ENCODE measurements around the gene HSF2BP.
"Not testable (repeated sequence)": the region's sequence is repeated elsewhere in the genome, so short reads cannot be mapped to it uniquely, and the experiment has no call there.

Gene HSF2BP

DNA sequence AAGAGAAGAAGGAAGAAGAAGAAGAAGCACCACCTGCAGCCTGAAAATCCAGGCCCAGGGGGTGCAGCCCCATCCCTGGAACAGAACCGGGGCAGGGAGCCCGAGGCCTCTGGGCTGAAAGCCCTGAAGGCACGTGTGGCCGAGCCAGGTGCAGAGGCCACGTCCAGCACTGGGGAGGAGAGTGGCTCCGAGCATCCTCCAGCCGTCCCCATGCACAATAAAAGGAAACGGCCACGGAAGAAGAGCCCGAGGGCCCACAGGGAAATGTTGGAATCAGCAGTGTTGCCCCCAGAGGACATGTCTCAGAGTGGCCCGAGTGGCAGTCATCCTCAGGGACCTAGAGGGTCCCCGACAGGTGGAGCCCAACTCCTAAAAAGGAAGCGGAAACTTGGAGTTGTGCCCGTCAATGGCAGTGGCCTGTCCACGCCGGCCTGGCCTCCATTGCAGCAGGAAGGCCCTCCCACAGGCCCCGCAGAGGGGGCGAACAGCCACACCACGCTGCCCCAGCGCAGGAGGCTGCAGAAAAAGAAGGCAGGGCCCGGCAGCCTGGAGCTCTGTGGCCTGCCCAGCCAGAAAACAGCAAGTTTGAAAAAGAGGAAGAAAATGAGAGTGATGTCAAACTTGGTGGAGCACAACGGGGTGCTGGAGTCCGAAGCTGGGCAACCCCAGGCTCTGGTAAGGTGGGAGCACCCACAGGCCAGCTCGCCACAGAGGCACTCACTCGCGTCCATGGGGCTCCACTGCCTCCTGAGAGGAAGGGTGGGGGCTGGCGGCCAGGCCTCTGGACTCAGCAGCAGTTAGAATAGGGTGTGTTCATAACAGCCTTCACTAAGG, 28.5 kb upstream of the HSF2BP start:
- DNase-seq: no peak

DNA sequence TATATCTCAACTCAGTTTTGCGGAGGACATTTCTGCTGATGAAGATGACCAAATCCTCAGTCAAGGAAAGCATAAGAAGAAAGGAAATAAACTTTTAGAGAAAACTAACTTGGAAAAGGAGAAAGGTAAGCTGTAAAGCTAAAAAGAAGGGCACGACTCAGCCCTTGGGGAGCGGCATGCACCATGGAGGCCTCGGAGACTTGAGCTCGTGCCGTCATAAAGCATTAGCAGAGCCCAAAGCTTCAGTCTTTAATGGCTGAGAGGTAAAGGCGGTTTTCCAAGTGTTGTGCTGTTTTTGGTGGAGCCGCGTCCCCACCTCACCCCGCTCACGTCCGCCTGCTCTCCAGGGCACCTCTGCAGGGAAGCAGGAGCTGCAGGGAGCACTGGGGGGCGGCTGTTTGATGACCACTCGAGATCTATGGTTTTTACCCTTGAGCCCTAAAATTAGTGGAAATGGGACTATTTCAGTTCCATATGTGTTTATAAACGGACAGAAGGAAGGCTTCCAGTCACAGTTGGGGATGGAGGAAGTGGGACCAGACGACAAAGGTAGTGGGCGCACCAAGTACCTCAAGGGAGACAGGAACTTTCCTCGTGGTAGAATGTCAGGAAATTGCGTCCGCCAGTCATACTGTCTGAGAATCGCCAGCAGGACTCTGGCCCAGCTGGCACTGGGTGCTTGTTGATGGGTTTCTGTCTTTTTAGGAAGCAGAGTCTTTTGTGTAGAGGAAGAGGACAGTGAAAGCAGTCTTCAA, 27.7 kb upstream of the HSF2BP start:
- DNase-seq: no peak

DNA sequence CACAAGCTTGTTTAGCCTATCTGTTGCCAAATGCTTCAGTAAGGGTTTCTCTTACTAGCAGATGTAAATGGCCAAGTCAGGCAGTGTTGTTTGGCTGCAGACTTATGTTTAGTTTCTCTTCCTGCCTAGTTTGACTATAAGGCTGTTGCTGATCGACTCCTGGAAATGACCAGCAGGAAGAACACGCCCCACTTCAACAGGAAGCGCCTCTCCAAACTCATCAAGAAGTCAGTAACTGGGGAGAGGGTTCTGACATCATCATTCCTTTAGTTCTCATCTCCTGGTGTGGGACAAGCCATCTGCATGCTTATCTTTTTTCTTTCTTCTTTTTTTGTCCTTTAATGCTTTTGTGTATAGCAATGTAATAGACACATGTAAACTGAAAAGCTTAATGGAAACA, 25.1 kb upstream of the HSF2BP start:
- DNase-seq: no peak

DNA sequence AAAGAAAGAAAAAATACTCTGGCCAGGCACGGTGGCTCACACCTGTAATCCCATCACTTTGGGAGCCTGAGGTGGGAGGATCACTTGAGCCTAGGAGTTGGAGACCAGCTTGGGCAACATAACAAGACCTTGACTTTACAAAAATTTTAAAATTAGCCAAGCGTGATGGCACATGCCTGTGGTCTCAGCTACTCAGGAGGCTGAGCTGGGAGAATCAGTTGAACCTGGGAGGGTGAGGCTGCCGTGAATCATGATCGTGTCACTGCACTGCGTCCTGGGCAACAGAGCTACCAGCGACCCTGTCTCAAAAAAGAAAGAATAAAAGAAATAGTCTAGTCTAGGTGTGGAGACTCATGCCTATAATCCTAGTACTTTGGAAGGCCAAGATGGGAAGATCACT, 22.4 kb upstream of the HSF2BP start:
- no peak for DNase-seq

DNA sequence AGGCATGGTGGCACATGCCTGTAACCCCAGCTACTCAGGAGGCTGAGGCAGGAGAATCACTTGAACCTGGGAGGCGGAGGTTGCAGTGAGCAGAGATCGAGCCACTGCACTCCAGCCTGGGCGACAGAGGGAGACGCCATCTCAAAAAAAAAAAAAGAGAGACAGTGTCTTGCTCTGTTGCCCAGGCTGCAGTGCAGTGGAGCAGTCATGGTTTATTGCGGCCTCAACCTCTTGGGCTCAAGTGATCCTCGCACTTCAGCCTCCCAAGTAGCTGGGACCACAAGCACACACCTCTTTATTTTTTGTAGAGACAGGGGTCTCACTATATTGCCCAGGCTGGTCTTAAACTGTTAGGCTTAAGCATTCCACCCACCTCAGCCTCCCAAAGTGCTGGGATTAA, 21.1 kb upstream of the HSF2BP start:
- DNase-seq: not testable (repeated sequence)

DNA sequence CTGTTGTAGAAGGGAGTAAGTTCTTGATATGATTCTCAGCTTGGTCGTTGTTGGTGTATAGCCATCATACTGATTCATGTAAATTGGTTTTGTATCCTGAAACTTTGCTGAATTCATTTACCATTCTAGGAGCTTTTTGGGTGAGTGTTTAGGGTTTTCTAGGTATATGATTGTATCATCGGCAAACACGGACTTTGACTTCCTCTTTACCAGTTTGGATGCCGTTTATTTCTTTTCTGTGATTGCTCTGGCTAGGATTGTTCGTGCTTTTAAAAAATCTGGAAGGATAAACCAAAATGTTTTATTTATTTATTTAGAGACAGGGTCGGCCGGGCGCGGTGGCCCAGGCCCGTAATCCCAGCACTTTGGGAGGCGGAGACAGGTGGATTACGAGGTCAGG, 20.7 kb upstream of the HSF2BP start:
- DNase-seq: no peak

DNA sequence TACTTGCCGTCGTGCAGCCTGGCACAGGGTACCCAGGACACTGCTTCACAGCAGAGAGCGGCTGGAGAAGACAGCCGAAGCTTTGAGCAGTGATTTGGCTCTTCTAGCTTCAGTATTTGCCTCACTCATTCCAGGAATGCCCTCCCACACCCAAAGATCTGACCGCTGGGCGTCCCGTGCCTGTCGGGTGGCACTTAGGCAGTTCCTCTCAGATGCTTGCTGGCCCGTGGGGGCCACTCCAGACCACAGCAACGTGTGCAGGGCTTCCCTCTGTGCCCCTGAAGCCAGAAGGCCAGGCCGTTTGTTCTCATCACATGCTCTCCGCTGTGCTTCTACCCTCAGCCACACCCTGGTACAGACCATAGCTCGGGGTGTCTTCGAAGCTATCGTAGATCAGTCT, 17.1 kb upstream of the HSF2BP start:
- DNase-seq: no peak

DNA sequence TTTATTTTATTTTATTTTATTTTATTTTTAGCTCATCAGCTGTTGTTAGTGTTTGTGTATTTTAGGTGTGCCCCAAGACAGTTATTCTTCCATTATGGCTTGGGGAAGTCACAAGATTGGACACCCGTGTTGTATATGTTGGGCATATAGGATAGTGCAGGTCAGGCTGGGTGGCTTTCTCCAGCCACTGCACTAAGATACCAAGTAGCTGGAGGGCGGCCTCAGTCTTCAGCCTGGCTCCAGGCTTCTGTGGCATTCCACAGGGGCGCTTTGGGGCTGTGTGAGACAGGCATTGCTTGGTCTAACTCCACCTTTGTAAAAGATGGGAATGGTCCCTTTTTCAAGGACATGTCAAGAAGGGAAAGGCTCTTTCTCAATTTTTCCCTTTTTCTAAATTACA, 16.6 kb upstream of the HSF2BP start:
- no peak for DNase-seq

DNA sequence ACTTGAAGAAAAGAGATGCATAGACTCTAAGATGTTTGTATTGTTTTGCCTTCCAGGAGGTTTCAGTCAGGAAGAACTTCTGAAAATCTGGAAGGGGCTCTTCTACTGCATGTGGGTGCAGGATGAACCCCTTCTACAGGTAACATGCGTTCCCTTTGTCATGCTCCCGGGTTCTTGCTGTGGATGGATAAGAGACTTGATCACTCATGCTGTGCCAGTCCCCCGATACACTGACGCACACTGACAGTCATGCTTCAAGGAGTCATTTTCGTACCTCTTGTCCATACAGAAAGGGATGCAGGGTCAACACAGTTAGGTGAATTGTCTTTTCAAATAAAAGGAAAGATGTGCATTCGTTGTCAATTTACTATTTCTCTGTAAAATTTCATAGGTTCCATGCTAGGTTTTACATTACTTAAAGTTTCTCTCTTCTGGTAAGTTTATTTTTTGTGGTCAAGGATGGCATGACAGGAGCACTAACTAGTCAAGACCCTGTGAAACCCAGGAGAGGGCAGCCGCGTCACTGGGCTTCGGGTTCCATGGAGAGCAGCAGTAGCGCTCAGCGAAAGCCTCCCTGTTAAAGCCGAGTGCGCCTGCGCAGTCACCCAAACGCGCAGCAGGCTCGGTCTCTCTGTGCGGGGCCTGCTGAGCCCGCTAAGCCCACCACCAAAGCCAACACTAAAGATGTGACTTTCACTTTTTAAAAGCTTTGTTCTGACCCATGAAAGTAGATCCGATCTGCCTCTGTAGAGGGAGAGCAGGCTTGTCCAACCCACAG, 10.7 kb upstream of the HSF2BP start:
- no peak for DNase-seq

DNA sequence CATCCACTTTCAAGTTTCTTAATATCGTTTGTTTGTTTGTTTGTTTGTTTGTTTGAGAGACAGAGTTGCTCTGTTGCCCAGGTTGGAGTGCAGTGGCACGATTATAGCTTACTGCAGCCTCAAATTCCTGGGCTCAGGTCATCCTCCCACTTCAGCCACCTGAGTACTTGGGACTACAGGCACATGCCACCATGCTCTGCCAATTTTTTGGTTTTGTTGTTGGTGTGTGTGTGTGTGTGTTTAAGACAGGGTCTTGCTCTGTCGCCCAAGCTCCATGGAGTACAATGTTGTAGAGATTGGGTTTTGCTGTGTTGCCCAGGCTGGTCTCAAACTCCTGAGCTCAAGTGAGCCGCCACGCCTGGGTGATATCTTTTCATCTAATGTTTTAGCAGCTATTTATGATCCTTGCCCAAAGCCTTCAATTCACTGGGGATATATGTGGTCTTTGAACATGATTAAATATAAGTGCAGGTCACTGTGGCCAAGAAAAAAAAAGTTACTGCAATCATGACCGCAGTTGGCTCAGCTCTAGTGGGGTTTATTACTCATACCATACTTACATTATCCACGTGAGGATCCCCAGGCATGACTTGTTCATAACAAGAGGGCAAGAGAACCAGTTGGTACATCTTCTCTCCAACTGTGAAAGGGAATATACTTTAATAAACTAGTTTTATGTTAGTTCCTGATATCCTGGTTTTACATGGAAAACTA, 8.1 kb upstream of the HSF2BP start:
- DNase-seq: no peak

DNA sequence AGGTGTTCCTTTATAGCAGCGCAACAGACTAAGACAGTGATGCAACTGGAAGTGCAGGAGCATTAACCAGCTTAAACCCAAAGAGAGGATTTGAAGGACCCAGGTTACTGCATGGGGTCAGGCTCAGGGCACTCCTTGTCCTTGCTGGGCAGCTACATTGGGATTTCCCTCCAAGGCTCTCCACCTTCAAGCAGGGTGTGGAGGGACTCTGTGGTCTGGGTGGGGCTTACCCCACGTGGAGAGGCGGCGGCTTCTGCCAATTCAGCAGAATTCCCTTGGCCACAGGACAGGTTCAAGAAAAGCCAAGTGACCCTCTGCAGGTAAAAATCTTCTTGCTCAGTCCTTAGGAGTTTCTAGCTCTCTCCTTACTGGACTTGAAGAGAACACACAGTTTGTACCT, 6.6 kb upstream of the HSF2BP start:
- no peak for DNase-seq

DNA sequence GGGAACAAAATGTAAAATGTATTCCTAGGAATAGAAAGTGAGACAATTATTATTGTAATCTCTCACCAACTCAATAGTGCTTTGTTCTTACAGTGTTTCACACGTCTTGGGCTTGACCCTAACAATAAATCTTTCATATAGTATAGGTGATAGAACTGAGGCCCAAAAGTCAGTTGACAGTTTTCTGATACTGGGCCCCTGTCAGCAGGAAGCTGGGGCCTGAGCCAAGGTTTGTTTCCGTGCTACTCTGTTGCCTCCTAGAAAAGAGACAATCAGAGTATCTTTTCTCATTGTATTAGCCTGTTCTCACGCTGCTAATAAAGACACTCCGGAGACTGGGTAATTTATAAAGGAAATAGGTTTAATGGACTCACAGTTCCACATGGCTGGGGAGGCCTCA, 5.1 kb upstream of the HSF2BP start:
- DNase-seq: no peak

DNA sequence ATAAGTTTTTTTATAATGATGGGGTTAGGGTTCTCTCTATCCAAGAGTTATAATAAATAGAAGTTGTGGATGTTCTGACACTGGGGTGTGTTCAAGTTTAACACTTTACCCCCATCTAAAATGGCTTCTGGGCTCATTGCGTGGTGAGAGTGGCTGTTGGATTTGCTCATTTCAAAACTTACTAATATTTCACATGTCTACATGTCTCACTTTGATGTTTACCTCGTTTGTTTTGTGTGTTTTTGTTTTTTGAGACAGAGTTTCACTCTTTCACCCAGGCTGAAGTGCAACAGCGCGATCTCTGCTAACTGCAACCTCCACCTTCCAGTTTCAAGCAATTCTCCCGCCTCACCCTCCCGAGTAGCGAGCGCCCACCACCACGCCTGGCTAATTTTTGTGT, 3.7 kb upstream of the HSF2BP start:
- DNase-seq: no peak

DNA sequence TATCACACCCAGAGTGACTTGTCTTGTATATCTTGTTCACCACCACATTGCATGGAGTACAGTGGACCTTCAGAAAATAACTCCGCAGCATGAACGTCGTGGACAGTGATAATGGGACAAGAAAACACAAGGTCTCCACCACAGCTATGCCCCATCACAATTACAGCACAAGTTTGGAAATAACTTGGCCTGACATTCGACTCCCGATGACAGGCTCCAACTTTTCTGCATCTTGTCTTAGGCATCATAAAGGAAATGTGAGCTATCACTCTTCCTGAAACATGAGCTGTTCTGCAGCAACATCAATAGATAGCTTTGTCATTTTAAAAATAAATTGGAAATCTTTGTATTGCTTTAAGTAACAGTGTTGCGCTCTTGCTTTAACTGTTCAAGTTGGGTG, 3.0 kb upstream of the HSF2BP start:
- DNase-seq: no peak

DNA sequence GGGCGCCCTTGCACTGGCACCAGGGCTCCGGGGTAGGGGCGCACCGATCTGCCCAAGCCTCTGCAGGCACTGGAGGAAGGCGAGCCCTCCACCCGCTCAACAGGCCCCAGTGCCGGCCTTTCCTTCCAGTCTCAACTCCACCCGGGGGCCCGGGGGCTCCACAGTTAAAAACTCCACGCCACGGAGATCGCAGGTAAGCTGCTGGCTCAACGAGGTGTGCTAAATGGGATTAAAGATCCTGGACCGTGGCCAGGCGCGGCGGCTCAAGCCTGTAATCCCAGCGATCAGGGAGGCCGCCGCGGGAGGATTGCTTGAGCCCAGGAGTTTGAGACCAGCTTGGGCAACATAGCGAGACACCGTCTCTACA, 536 bp downstream of the HSF2BP start:
- DNase-seq: no peak

DNA sequence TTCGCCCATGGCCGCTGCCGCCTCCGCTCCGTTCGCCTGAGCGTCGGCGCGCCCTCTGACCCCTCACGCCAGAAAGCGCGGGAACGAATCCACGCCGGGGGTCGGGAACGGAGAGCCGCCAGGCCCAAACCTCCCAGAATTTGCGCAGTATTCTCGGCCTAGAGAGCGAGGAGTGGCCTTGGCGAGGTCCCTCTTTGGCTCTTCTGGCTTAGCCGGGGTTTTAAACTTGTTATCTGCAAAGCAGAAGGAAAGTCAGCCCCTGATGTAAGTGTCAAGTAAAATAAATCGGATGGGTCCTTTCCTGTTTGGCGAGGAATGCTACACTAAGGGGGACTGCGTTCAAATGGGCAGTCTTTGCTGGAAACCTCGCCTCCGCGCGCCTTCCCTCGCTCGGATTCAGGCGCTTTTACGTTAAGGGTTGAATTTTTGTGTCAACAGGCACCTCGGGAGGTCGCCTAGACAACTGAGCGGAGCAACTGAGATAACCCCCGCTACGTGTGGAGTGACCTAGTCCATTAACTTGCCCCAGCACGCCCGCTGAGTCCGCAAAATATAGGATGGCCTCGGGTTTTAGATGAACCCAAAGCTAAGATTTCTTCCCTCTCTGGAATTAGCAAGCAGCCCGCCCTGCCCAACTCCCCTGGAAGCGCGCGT, 1.1 kb downstream of the HSF2BP start:
- DNase-seq: no peak

DNA sequence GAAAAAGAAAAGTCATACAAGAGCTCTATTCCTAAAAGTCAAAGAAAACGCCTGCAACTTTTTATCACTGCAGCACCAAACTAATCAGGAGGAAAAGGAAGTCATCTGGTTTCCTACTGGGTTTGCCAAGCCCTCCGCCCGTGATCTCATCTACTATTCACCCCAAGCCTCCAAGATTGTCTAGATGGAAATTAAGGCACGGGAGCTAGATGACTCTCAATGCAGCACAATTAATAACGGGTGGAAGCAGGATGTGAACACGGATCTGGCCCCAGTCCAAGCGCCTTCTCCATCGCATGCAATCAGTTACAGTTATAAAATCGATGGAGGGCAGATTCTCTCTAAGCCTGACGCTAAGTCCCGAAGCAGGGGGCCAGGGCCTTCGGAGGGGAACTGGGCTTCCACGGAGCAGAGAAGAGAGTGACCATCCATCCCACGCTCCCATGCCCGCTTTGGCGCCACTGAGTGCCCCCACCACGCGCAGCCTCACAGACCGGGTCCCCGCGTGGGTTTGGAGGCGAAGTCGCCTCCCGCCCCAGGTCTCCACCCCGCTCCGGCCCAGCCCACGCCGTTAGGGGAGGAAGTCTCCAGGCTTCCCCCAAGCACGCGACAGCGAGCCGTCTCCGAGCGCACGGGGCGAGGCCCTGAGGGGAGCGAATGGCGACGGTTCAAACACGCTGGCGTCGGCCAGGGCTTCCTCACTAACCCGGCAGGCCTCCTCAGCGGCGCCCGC, 1.8 kb downstream of the HSF2BP start:
- no peak for DNase-seq

DNA sequence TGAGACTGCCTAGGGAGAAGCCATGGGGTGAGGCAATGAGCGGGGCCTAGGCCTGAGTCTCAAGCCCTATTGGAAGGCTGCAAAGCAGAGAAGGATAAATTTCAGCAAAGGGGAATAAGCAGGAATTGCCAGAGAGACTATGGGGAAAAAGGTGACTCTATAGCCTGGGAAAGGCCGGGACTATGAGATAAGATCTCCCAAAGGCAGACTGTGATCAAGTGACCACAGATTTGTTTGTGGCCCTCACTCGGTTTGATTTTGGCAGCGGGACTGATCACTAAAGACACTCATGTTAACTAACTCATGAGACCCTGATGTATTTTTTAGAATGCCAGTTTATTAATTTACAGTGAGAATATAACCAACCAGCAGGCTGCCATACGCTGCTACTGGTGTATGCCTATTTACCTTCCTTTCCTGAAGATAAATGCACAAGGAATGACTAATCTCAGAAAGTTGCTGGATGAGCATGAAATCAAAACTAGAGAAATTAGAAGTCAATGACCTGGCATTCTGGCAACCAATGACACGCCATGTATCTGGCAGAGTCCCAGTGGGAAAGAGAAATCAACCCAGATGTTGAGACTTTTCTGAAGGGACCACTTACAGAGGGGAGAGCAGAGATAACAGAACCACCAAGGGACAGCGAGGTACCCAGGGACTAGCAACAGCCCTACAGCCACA, 4.3 kb downstream of the HSF2BP start:
- DNase-seq: no peak

DNA sequence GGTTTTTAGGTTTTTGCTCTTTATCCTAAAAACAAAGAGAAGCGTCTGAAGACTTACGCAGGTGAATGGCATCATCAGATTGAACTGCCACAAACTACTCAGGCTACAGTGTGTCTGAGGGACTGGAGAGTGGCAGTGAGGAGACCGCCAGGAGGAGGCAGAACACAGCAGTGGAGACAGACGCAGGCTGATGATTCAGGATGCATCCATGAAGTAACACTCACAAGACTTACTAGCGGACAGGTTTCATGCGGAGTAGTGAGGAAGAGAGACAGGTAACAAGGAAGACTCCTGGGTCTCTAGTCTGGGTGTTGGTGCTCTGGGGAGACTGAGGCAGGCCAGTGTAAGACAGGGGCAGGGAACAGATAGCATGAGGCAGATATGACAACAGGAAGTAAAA, 5.7 kb downstream of the HSF2BP start:
- no peak for DNase-seq

DNA sequence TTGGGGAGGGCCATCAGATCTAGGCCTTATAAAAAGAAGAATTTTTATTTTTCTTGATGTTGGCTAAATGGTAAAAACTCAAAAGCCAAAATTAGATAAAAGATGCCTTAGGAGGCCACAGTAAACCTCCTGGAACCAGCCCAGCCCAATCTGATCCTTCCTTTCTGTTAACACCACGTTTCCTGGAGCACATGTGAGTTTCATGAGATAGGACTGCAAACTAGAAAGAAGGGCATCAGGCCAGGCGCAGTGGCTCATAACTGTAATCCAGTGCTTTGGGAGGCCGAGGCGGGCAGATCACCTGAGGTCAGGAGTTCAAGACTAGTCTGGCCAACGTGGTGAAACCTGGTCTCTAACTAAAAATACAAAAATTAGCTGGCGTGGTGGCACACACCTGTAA, 6.7 kb downstream of the HSF2BP start:
- no peak for DNase-seq

DNA sequence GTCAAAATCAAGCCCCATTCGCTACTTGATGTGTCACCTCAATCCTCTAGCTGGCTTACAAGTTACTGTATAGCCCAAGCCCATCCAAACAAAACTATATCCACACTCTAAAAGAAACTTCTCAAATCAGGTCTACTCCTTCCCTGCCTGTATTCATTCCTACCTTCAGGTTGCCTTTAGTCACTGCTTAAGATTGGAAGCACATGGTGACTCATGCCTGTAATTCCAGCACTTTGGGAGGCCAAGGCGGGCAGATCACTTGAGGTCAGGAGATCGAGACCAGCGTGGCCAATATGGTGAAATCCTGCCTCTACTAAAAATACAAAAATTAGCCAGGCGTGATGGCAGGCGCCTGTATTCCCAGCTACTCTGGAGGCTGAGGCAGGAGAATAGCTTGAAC, 7.4 kb downstream of the HSF2BP start:
- not testable (repeated sequence) for DNase-seq

All from stimulated activated CD4-positive, alpha-beta T cell treated with anti-CD3 and anti-CD28 coated beads, Interleukin-2, amount 100 ng/mL, for 48 hours (primary cell).